HG02943 (cell line): ENCODE measurements around the gene SPDYE17.
"Not testable (repeated sequence)": the region's sequence is repeated elsewhere in the genome, so short reads cannot be mapped to it uniquely, and the experiment has no call there.

Source experiments
- ATAC-seq: cut with Tn5 transposase; IDR thresholded peaks from one replicate; pipeline ENCODE4 v1.9.1; 2021; ENCODE audit warnings: mild to moderate bottlenecking, low read depth, moderate library complexity; ENCODE audit not compliant: unreplicated experiment

Gene SPDYE17

DNA sequence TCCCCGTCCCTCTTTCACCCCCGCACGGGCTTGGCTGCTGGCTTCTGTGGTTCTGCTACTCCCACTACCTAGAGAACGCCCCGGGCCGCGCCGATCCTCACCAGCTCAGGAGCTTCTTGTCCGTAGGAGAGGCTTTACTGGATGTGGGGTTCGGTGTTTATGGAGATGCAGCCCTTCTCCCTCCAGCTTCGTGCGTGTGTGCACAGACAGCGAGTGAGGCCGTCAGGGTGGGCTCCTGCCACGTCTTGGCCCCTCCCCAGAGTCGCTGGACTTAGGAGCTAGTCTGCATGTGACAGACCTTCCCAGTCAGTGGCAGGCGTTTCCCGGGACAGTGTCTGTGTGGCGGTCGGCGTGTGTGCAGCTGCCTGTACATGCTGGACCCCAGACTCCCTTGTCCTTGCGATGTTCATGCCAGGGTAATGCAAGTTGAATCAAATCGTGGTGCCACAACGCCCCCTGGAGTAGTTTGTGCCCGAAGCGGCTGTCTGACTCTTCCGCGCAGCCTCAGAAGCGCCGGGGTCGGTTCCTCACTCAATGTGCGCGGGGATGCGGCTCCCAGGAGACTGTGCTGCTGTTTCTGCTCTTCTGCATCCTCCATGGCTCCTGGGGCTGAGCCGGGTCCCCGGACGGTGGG, 32.6 kb downstream of the SPDYE17 start:
- ATAC-seq, result not testable (repeated sequence)

DNA sequence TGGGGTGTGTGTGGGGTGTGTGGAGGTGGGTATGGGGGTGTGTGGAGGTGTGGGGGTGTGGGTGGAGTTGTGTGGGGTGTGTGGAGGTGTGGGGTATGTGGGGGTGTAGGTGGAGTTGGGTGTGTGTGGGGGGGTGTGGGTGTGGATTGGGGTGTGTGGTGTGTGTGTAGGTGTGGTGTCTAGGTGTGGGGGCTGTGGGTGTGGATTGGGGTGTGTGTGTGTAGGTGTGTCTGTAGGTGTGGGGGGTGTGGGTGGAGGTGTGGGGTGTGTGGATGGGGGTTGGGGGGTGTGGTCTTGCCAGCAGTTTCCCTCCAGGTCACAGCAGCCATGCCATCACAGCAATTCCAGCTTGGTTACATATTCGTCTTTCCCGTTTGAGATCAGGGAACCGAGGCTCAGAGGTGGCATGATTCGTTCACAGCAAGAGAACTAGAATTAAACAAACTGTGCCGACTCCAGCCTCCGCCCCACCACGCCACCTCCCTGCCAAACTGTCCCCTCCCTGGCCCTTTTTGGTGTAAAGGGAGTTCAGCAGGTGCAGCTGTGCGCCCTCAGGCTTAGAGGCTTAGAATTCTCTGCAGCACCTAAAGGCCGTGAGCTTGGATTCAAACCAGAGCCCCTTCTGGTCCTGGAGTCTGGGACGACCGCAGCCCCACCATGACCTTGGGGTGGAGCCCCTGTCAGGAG, 33.3 kb downstream of the SPDYE17 start:
- not testable (repeated sequence) for ATAC-seq

- ATAC-seq, result no peak
Observed at GRCh38 chr7:76998285-76998589, 33.9 kb downstream of the SPDYE17 start.

- ATAC-seq, result no peak
Observed at GRCh38 chr7:76997381-76998284, 34.5 kb downstream of the SPDYE17 start.

DNA sequence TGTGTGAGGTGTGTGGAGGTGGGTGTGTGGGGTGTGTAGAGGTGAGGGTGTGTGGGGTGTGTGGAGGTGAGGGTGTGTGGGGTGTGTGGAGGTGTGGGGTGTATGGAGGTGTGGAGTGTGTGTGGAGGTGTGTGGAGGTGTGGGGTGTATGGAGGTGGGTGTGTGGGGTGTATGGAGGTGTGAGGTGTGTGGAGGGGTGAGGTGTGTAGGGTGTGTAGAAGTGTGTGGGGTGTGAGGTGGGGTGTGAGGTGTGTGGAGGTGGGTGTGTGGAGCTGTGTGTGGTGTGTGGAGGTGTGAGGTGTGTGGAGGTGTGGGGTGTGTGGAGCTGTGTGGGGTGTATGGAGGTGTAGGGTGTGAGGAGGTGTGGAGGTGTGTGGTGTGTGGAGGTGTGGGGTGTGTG, 35.2 kb downstream of the SPDYE17 start:
- ATAC-seq, result not testable (repeated sequence)

DNA sequence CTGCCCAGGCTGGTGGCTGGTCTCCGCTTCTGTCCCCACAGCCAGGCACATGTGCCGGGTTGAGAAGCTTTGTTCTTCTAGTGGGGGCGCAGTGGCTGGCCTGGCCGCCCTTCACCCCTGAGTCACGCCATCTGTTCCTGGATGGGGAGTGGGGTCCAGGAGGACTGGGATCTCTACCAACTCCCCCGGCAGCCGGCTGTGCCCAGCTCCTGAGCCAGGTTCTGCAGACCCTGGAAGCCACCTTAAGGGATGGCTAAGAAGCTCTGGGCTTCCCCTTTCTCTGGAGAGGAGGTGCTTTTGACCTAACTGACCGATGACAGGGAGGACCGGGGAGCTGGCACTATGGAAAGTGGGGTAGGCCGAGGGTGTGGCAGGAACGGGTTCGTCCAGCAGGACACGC, 37.9 kb downstream of the SPDYE17 start:
- not testable (repeated sequence) for ATAC-seq

DNA sequence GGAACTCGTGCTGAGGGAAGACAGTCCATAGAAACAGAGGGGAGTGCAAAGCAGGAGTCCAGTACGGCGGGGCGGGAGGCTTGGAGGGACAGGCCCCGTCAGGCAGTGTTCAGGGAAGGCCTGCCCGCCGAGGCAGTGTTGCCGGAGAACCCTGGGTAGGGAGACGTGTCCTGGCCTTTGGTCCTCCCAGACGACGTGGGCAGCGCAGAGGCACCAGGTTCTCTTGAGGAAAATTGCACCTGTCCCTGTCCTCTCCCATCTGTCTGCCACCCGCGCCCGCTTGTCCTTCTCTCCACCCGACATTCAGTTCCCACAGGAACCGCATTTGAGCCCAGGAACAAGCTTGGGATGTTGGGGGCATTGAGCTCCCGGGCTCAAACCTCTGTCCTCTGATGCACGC, 38.3 kb downstream of the SPDYE17 start:
- not testable (repeated sequence) for ATAC-seq

- ATAC-seq, result not testable (repeated sequence)
Observed at GRCh38 chr7:76992871-76993270, 39.3 kb downstream of the SPDYE17 start.

GRCh38 chr7:76992204-76992603, 40.0 kb downstream of the SPDYE17 start:
- not testable (repeated sequence) for ATAC-seq

- ATAC-seq, result not testable (repeated sequence)
Observed at GRCh38 chr7:76990202-76990601, 42.0 kb downstream of the SPDYE17 start.

GRCh38 chr7:76985924-76986717, 46.0 kb downstream of the SPDYE17 start:
- ATAC-seq, result not testable (repeated sequence)

DNA sequence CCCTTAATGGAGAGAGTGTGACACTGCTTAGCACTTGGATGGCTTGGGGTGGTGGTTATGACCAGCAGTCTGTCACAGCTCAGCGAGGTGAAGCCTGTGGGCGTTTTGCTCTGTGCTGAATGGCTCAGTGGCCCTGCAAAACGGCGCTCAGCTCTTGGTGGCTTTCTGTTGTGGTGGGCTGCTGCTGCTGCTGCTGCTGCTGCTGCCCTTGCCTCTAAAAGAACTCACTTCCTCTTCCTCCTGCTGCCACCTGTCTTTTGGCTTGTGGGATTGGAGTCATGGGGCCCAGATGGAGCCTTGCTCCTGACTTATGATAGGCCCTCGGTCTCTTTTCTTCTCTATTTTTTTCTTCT, 47.4 kb downstream of the SPDYE17 start:
- peak; percentile 91 for ATAC-seq

DNA sequence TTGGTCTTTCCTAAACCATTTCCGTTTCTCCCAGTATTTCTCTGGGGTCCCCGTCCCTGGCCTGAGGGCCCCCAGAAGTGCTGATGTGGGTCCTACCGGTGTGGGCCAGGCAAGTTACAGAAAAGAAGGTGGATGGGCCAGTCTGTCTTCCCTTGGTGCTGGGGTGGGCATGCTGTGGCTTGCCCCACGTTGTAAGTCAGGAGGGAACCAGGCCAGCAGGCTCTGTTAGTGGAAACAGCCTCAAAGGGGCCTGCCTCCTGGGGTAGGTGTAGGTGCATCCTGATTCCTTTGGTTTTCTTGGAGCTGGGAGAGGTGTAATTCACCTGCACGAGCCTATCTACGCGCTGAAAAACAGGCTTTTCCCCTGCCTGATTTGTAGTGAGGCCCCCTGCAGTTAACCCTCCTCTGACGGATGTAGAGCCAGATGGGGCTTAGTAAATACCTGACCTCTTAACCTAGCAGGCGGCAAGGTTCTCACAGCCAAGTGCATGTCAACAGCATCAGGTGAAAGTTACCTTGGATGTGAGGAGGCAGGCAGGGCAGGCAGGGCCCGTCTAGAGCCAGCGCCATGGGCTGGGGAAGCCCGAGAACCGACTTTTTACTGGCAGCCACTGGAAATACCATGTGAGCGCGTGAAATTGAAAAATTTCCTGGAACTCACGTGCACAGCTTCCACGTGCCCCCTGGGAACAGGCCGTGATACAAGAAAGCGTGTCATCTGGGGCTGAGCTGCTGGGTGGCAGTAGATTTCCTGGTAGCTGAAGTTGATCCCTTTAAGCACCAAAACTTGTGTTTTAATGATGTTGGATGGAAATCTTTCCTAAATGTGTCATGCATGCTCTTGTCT, 48.0 kb downstream of the SPDYE17 start:
- ATAC-seq, result peak; percentile 20

- ATAC-seq, result not testable (repeated sequence)
Observed at GRCh38 chr7:76983333-76983732, 48.8 kb downstream of the SPDYE17 start.

DNA sequence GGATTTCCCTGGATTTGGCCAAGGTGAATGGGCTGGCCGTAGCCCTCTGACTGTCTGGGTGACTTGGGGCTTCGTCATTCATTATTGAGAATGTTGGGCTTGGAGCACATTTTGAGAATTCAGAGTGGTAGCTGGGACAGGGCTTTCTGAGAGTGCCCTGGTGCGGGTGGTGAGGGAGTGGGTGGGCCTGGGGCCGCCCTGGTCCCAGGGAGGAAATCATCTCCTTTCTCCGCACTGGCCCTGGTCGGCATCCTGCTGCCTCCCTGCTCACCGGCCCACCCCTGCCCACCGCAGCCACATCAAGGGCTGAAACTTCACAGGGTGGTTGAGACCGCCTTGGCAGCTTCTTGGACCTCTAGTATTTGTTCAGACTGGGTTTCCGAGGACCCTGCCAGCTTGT, 49.7 kb downstream of the SPDYE17 start:
- ATAC-seq, result not testable (repeated sequence)

- ATAC-seq, result not testable (repeated sequence)
Observed at GRCh38 chr7:76981187-76981970, 50.8 kb downstream of the SPDYE17 start.

- ATAC-seq, result not testable (repeated sequence)
Observed at GRCh38 chr7:76980576-76980975, 51.6 kb downstream of the SPDYE17 start.

GRCh38 chr7:76977761-76978367, 54.3 kb downstream of the SPDYE17 start:
- not testable (repeated sequence) for ATAC-seq
